ENCODE measurements around the gene DOP1B. TPM values are rescaled to one million over a fixed set of nuclear protein-coding genes. Genes with fewer than 3 reads are reported as not detected.

The DOP1B gene
- total RNA-seq, result 3.6 and 4.2 TPM in 2 replicates

GRCh38 chr21:36156815-36157670, at the start of gene DOP1B:
Gene DOP1B, plus strand, starts transcription at chr21:36156824. Its CDS starts 7,910 bp downstream, at chr21:36164734.

GRCh38 chr21:36134803-36135390, 21.7 kb upstream of the DOP1B start, which contains the start of gene CBR3:
Gene CBR3, plus strand, starts transcription at chr21:36135079. Its CDS starts 114 bp downstream, at chr21:36135193.

Other genes starting within 250 kb of the DOP1B start
- gene SETD4, start 96.3 kb upstream of the DOP1B start, total RNA-seq, result 11.0 and 12.8 TPM in 2 replicates
- gene CBR1, start 86.8 kb upstream of the DOP1B start, total RNA-seq, result 148 and 185 TPM in 2 replicates
- 10.8 and 12.4 TPM in 2 replicates for gene CBR3, start 21.7 kb upstream of the DOP1B start, total RNA-seq
- gene MORC3, start 163.4 kb downstream of the DOP1B start, total RNA-seq, result 34.6 and 44.1 TPM in 2 replicates
- 2.1 and 3.4 TPM in 2 replicates for gene CHAF1B, start 228.6 kb downstream of the DOP1B start, total RNA-seq

All from aortic smooth muscle cell (primary cell).